GM18861 (cell line): ENCODE measurements around the gene YIPF5.

Experiments
- ATAC-seq: cut with Tn5 transposase; IDR thresholded peaks from one replicate; pipeline ENCODE4 v1.9.1; 2021; ENCODE audit not compliant: unreplicated experiment

YIPF5 gene

GRCh38 chr5:144183254-144183889, 12.9 kb upstream of the YIPF5 start:
- ATAC-seq, result no peak

GRCh38 chr5:144179226-144179625, 8.8 kb upstream of the YIPF5 start:
- no peak for ATAC-seq

- no peak for ATAC-seq
Observed at GRCh38 chr5:144177548-144177947, 7.1 kb upstream of the YIPF5 start.

- ATAC-seq, result no peak
Observed at GRCh38 chr5:144173766-144174165, 3.3 kb upstream of the YIPF5 start.

DNA sequence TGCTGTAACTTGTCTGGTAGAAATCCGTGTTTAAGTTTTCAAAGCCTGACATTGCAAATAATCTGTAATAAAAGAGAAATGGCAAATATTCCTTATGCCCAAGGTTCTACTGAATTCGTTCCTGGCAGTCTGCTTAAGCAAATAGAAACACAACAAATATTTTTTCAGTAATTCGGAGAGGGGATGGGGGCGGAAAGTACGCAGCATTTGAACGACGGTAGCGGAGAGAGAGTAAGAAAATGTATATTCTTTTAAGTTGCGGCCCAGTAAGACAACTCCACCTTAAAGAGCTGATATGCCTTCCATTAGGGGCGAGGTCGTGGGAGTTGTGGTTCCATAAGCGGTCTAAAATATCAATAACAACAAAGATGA, 569 bp downstream of the YIPF5 start:
- ATAC-seq, result no peak

DNA sequence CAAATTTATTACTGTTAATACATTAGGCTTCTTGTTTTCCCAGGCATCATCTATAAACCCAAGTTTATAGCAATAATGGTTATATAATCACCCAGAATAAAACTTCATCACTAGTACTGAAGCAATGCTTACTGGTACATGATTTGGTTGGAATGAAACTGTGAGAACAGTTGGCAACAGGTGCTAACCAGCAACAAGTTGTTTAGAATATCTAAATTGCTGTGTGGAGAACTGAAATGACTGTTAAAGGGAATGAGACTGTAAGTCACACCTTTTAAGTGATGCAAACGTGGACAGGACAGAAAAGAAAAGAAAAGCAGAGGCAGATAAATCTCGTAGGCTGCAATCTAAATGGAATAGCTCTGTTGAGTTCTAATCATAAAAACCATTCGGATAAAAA, 2.5 kb downstream of the YIPF5 start:
- ATAC-seq, result no peak

DNA sequence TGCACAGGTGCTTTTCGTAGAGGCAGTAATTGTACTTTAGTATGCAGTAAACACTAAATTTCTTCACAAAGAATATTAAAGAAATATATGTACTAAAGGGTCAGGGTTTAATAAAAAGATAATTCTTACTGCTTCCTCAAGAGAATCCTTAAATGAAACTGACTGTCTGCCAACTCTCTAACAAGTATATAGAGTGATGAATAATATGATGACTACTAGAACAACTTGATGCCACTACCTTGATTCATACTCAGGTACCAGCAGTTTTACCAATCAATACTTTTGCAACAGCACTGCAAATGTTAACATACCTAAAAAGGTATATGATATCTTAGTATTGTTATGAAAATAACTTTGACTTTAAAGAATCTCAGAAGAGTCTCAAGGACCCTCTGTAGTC, 3.8 kb downstream of the YIPF5 start:
- no peak for ATAC-seq

DNA sequence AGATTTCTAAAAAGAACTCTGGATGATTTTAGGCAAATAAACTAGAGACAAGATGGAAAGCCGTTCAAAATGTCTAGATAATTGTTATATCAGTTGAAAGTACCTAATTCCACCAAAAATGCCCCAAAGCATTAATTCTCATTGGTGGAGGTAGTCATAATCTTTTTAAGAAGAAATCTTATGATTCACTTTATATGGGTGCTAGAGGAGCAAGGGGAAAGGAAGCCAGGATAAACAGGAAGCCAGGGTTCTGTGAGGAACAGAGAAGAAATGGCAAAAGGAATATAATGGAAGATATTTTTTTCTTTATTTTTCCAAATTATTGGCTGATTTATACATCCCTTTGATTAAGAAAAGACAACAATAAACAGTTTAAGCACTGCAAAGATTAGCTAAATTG, 7.8 kb downstream of the YIPF5 start:
- ATAC-seq, result no peak

DNA sequence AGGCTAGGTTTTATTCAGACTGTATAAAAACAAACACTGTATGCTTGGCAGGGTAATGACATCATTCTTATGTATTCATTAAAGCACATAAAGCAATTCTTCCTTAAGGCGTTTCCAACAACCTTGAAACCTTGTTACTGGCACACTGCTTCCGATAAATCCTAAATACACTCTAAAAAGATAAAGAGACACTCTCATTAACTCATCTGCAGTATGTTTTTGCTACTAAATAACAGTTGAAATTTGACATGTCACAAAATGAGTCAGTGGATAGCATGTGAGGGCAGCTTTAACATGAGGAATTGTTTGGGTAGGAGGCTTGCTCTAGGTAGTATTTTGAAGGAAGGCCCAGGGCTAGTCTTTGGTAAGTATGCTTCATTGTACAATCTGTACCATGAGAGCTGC, 13.7 kb downstream of the YIPF5 start:
- no peak for ATAC-seq

DNA sequence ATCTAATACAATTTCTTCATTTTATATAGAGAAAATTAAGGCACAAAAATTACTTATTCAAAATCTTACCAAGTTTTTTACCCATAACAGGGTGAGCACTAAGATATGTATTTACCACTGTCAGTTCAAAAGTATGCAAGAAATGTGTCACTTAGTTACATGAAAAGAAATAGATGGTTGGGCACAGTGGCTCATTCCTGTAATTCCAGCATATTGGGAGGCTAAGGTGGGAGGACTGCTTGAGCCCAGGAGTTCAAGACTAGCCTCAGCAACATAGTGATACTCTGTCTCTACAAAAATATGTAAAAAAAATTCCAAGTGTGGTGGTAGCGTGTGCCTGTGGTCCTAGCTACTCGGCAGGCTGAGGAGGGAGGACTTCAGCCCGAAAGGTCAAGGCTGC, 19.4 kb downstream of the YIPF5 start:
- ATAC-seq, result no peak

DNA sequence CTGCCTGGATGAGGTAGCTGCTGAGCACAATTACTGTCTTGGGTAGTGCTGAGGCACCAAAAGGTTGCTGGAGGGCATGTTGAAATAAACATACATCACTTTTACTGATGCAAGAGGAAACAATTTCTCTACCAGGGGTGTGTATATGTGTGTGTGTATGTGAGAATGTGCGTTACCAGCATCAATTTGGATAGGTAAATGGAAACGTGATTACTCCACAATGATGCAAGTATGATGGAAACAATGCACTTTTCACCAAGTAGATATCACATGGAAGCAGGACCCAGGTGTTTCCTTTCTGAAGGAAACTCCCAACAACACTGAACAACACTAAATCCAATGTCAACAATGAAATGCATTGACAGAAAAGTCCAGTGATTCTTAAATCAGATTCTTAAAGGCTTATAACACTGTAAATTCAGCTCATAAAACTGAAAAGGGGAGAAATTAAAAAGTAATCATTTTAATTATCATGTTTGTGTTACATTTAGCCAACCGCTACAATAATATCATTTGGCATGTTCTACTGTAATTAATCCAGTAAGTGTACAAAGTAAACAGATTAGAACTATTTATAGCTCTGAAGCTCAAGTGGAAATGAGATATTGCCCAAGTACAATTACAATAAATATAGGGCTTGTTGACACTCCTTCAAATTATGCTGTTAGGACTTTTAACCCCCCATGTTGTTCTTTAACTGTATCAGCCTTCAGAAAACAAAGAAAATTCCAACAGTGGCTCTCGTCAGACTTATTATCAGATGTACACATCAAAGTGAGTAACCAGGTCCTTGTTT, 25.3 kb downstream of the YIPF5 start:
- ATAC-seq, result no peak

DNA sequence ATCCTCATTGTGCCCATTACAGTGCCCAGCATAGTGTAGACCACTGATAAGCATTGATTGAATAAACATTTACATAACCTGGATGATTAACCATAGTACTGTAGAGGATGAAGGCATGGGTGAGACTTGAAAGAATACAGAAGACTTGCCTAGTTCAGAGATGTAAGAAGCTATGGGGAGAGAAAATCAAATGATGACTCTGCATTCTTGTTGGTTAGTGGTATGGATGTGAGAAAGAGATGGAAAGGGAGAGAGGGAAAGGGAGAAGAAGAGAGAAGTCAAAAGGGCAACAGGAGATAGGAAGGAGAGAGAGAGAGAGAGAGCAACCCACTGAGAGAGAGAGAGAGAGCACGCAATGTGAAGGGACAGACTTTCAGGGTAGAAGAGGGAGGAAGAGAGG, 26.8 kb downstream of the YIPF5 start:
- ATAC-seq, result no peak

DNA sequence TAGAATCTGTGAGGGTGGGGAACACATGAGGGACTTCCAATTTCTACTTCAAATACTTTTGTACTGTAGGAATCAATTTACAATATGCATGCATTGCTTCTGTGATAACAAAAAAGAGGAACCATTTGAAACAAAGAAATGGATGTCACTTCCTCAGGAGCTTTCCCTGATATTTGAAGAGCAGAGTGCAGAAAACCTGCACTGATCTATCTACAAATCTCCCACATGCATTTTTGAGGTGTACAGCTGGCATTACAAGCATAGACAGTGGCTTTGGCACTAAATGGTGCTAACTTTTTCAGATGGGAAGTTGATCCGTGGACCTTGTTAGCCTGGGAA, 27.7 kb downstream of the YIPF5 start:
- ATAC-seq, result no peak

GRCh38 chr5:144142139-144142823, 28.2 kb downstream of the YIPF5 start:
- ATAC-seq, result peak; percentile 99

GRCh38 chr5:144141585-144141984, 28.9 kb downstream of the YIPF5 start:
- no peak for ATAC-seq

GRCh38 chr5:144139586-144139985, 30.9 kb downstream of the YIPF5 start:
- no peak for ATAC-seq

DNA sequence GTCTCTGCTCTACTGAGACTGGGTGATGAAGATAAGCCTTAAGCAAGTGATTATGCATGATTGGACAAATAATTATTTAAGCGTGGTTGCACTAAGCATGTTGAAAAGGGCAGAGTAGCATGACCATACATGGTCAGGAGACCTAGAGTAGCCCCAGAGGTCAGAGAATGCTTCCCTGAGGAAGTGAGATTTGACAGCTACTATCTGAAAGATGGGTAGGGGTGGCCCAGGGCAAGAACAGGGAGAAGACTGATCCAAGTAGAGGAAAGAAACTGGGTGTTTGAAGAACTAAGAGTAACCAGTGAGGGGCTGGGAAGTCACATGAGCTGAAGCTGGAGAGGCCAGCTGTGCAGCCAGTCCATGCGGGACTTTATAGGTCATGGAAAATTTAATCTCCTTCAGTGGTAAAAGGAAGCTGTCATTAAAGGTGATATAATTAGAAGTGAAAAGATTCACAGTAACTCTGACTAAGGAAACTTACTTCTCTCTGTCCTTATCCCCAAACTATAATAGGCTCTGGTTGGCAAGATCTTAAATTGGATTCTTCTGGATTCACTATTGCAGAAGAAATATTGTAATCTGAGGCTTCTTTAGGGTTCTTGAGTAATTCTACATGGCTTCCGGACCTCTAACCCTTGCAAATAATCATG, 35.2 kb downstream of the YIPF5 start:
- no peak for ATAC-seq

DNA sequence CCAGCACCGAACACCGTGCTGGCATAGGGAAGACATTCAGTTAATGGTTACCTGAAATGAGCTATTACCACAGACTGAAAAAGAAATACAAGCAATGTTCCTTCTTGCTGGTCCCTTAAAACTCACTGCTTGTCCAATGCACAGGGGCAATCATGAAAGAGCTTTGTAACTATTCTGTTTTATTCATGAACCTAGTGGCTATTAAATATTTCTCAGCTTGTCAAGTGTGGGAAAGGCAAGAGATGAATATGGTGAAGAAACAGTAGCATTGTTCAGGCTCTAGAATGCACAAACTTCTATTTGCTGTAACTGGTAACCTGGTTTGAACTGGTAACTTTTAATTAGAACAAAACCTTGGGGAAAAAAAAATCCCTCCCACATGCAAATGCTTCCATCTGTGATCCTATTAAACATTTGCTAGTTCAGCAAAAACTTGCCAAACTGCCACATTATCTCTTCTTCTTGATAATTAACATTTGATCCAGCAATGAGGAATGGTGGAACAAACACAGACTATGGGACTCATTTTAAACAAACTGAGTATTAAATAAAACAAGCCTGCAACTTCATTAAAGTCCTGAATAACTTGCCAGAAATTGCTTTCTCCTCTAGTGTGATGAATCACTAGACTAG, 36.1 kb downstream of the YIPF5 start:
- ATAC-seq, result no peak

GRCh38 chr5:144133050-144133633, 37.3 kb downstream of the YIPF5 start:
- ATAC-seq, result no peak

DNA sequence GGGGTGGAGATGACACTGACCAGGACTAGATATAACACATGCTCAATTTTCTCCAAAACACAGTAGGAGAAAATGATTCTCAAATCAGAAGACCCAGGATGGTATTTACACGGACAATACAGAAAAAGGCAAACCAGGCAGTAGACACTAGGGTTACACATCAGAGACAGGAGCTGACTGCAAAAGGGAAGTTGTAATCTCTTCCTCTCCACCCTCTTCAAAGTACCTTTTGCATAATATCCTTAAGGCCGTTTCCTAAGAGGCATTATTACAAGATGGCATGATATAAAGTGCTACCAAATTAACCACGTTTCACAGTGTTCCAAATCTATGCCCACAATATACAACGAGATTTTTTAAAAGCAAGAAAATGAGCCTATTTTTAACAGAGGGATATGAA, 39.2 kb downstream of the YIPF5 start:
- ATAC-seq, result no peak

DNA sequence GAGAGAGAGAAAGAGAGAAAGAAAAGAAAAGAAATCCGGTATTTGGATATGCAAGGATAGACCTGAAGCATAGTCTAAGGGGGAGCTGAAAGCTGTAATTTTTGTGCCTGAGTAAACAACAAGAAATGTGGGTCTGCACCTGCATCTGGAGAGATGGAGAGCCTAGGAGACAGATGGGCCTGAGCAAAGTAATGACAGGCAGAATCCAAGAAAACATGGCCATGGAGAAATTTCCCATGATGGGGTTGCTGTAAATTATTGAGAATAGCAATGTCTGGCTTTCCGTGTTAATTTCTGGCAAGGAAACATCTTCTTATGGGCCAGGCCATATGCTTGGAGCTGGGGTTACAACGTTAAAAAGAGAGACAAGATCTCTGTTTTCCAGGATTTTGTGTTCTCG, 40.2 kb downstream of the YIPF5 start:
- no peak for ATAC-seq
